GM19395 (cell line): ENCODE data around the gene DLL1.
"Not testable (repeated sequence)": the region's sequence is repeated elsewhere in the genome, so short reads cannot be mapped to it uniquely, and the experiment has no call there.

ENCODE experiments used
- ATAC-seq: cut with Tn5 transposase; IDR thresholded peaks from one replicate; pipeline ENCODE4 v1.9.1; 2021; ENCODE audit warnings: mild to moderate bottlenecking, moderate library complexity; ENCODE audit not compliant: unreplicated experiment

Gene DLL1

GRCh38 chr6:170290296-170291128 lies at the start of gene DLL1:
Gene DLL1, minus strand, starts transcription at chr6:170291078. Its CDS starts 939 bp downstream, at chr6:170290139.
- no peak for ATAC-seq

GRCh38 chr6:170335199-170335598 lies 44.3 kb upstream of the DLL1 start:
- ATAC-seq: not testable (repeated sequence)

GRCh38 chr6:170329321-170329720 lies 38.4 kb upstream of the DLL1 start:
- no peak for ATAC-seq

GRCh38 chr6:170317718-170318117 lies 26.8 kb upstream of the DLL1 start:
- ATAC-seq: no peak

GRCh38 chr6:170317076-170317475 lies 26.2 kb upstream of the DLL1 start:
- no peak for ATAC-seq

- no peak for ATAC-seq
These were observed 25.2 kb upstream of the DLL1 start for GRCh38 chr6:170316071-170316470.

- no peak for ATAC-seq
These were observed 24.1 kb upstream of the DLL1 start for GRCh38 chr6:170314983-170315382.

GRCh38 chr6:170313716-170314295 lies 22.9 kb upstream of the DLL1 start:
- ATAC-seq: no peak

- ATAC-seq: no peak
These were observed 22.0 kb upstream of the DLL1 start for GRCh38 chr6:170312876-170313275.

- ATAC-seq: no peak
These were observed 20.8 kb upstream of the DLL1 start for GRCh38 chr6:170311696-170312095.

- no peak for ATAC-seq
These were observed 17.9 kb upstream of the DLL1 start for GRCh38 chr6:170308761-170309160.

- peak; percentile 35 for ATAC-seq
These were observed 16.2 kb upstream of the DLL1 start for GRCh38 chr6:170307080-170307545.

- ATAC-seq: peak; percentile 93
These were observed 15.6 kb upstream of the DLL1 start, which contains the start of gene FAM120B for GRCh38 chr6:170306324-170307079. Gene FAM120B, plus strand, starts transcription at chr6:170306758. Its CDS starts 10,633 bp downstream, at chr6:170317391.

GRCh38 chr6:170305805-170306323 lies 15.0 kb upstream of the DLL1 start:
- no peak for ATAC-seq

GRCh38 chr6:170301184-170301583 lies 10.3 kb upstream of the DLL1 start:
- ATAC-seq: no peak

GRCh38 chr6:170298688-170299087 lies 7.8 kb upstream of the DLL1 start:
- ATAC-seq: no peak

GRCh38 chr6:170297576-170298330 lies 6.9 kb upstream of the DLL1 start:
- no peak for ATAC-seq

GRCh38 chr6:170296746-170297575 lies 6.1 kb upstream of the DLL1 start:
- no peak for ATAC-seq

GRCh38 chr6:170296423-170296745 lies 5.5 kb upstream of the DLL1 start:
- ATAC-seq: no peak
